AG10803 (cell line): ENCODE measurements around the gene ARRB2.
"Not testable (repeated sequence)": the region's sequence is repeated elsewhere in the genome, so short reads cannot be mapped to it uniquely, and the experiment has no call there.

Source experiments
- DNase-seq: peaks from one replicate; pipeline ENCODE4 v3.0.0; 2010; ENCODE audit warnings: low read depth
- H3K4me3 ChIP-seq: 2 replicates; pipeline ENCODE4 v1.5.1; 2011; ENCODE audit warnings: mild to moderate bottlenecking, low read length, control low read depth
- CTCF ChIP-seq: conservative IDR thresholded peaks from 2 replicates; pipeline ENCODE4 v1.5.1; 2011; ENCODE audit warnings: mild to moderate bottlenecking, low read length, control low read depth, inconsistent platforms

Gene ARRB2

GRCh38 chr17:4679658-4680057 lies 30.8 kb upstream of the ARRB2 start:
- peak; percentile 24 for DNase-seq

GRCh38 chr17:4683739-4684138 lies 26.7 kb upstream of the ARRB2 start:
- DNase-seq: peak; percentile 15
- H3K4me3 ChIP-seq: not testable (repeated sequence)

More at GRCh38 chr17:4679658-4680057, 30.8 kb upstream of the ARRB2 start:
- no peak overlapping the region for H3K4me3 ChIP-seq
- TF ChIP-seq CTCF: no peak

- DNase-seq, H3K4me3 ChIP-seq: not testable (repeated sequence)
These were observed 20.6 kb upstream of the ARRB2 start for GRCh38 chr17:4689872-4690271.

- TF ChIP-seq CTCF: no peak
- no peak for DNase-seq
- H3K4me3 ChIP-seq: no peak overlapping the region
These were observed 19.7 kb upstream of the ARRB2 start for GRCh38 chr17:4690745-4691144.

- TF ChIP-seq CTCF: no peak
- H3K4me3 ChIP-seq: no peak overlapping the region
- DNase-seq: no peak
These were observed 18.7 kb upstream of the ARRB2 start for GRCh38 chr17:4691686-4692085.

GRCh38 chr17:4693416-4693815 lies 17.0 kb upstream of the ARRB2 start:
- DNase-seq: no peak
- no peak for TF ChIP-seq CTCF

GRCh38 chr17:4696437-4696805 lies 14.0 kb upstream of the ARRB2 start:
- no peak for DNase-seq
- no peak for TF ChIP-seq CTCF
- H3K4me3 ChIP-seq: no peak overlapping the region

More at GRCh38 chr17:4693416-4693815, 17.0 kb upstream of the ARRB2 start:
- H3K4me3 ChIP-seq: no peak overlapping the region

- DNase-seq, H3K4me3 ChIP-seq: not testable (repeated sequence)
These were observed 10.9 kb upstream of the ARRB2 start for GRCh38 chr17:4699401-4700056.

- DNase-seq: no peak
- TF ChIP-seq CTCF: no peak
- H3K4me3 ChIP-seq: no peak overlapping the region
These were observed 9.3 kb upstream of the ARRB2 start for GRCh38 chr17:4701116-4701515.
